Nephron progenitor cell (in vitro differentiated cells): ENCODE results near the gene EPS15.
A peak's percentile ranks its signal among the peaks of the same experiment; 100 is the strongest.

Experiments
- DNase-seq: peaks from one replicate; pipeline ENCODE4 v3.0.0; 2021
- H3K27ac Mint-ChIP-seq: 2 replicates; pipeline ENCODE4 v1.8.0; 2021; ENCODE audit warnings: mild to moderate bottlenecking, moderate library complexity, mixed read lengths
- H3K27me3 Mint-ChIP-seq: 2 replicates; pipeline ENCODE4 v1.8.0; 2021; ENCODE audit warnings: mild to moderate bottlenecking, low read depth, mixed read lengths; ENCODE audit not compliant: poor library complexity
- H3K36me3 Mint-ChIP-seq: 2 replicates; pipeline ENCODE4 v1.8.0; 2021; ENCODE audit warnings: low read depth, mixed read lengths
- H3K4me1 Mint-ChIP-seq: 2 replicates; pipeline ENCODE4 v1.8.0; 2021; ENCODE audit warnings: mixed read lengths
- H3K4me3 Mint-ChIP-seq: 2 replicates; pipeline ENCODE4 v1.8.0; 2021; ENCODE audit warnings: mild to moderate bottlenecking, moderate library complexity, mixed read lengths
- H3K9me3 Mint-ChIP-seq: 2 replicates; pipeline ENCODE4 v1.8.0; 2021; ENCODE audit warnings: mild to moderate bottlenecking, moderate library complexity, mixed read lengths
- CTCF ChIP-seq: fragments of 200-600 bp; sonication (generic); IDR thresholded peaks from 2 replicates; pipeline ENCODE4 v1.5.0; 2021; ENCODE audit warnings: antibody characterized with exemption

EPS15 gene

GRCh38 chr1:51331206-51332100 lies 187.6 kb downstream of the EPS15 start:
- DNase-seq = no peak
- peaks cover 24% of the 10 kb centered on the region for H3K4me1 Mint-ChIP-seq
- TF ChIP-seq CTCF = no peak
- H3K27ac Mint-ChIP-seq = peak overlapping the region; percentile 20
- peaks cover 28% of the 10 kb centered on the region for H3K27me3 Mint-ChIP-seq
- peak overlapping the region; percentile 84 for H3K4me3 Mint-ChIP-seq
- no peaks in the 10 kb centered on the region for H3K9me3 Mint-ChIP-seq
- no peaks in the 10 kb centered on the region for H3K36me3 Mint-ChIP-seq

DNA sequence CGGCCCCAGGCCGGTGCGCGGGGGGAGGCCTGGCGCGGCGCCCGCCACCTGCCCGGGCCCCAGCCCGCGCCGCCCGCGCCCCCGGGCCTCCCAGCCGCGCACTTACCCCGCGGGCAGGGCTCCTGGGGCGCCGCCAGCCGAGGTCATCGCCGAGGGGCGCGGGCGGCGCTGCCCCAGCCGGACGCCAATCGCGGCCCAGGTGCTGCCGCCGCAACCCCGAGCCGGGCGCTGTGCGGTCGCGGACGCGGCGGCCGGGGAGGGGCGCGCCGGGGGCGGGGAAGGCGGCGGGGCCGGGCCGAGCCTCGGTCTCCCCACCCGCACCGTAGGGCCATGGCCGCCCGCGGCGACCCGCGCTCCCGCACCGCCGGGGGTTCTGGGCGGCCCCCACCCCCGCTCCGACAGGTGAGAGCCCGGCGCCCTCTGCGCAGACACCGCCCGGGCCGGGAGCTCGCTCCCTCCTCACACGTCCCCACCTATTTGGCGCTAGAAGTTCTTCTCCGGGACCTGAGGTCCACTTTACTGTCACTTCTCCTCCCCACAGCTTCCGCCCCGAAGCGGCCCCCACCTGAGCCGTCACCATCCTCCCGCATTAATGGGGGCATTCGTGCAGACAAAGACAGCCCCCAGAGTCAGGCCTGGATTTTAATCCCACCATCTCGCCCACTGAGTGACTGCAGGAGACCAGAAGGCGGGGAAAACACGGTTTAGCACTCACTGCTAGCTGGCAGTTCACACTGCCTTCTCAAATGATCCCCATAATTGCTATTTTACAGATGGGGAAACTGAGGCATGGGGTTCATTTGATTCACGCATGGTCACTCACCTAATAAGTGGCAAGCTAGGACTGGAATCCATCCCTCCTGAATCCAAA lies 188.5 kb downstream of the EPS15 start, which contains the start of gene TTC39A:
Gene TTC39A (minus strand): TSS at position 232 of the 871 bp plus-strand sequence. CDS start 85 bp downstream, at position 147.
- no peaks in the 10 kb centered on the region for H3K9me3 Mint-ChIP-seq
- TF ChIP-seq CTCF = no peak
- peaks cover 33% of the 10 kb centered on the region for H3K4me1 Mint-ChIP-seq
- peaks cover 22% of the 10 kb centered on the region for H3K27me3 Mint-ChIP-seq
- H3K4me3 Mint-ChIP-seq = peak within 1 kb of the TSS; percentile 84
- peak within 1 kb of the TSS; percentile 20 for H3K27ac Mint-ChIP-seq
- DNase-seq = peak; percentile 48
- no peaks in the 10 kb centered on the region for H3K36me3 Mint-ChIP-seq

DNA sequence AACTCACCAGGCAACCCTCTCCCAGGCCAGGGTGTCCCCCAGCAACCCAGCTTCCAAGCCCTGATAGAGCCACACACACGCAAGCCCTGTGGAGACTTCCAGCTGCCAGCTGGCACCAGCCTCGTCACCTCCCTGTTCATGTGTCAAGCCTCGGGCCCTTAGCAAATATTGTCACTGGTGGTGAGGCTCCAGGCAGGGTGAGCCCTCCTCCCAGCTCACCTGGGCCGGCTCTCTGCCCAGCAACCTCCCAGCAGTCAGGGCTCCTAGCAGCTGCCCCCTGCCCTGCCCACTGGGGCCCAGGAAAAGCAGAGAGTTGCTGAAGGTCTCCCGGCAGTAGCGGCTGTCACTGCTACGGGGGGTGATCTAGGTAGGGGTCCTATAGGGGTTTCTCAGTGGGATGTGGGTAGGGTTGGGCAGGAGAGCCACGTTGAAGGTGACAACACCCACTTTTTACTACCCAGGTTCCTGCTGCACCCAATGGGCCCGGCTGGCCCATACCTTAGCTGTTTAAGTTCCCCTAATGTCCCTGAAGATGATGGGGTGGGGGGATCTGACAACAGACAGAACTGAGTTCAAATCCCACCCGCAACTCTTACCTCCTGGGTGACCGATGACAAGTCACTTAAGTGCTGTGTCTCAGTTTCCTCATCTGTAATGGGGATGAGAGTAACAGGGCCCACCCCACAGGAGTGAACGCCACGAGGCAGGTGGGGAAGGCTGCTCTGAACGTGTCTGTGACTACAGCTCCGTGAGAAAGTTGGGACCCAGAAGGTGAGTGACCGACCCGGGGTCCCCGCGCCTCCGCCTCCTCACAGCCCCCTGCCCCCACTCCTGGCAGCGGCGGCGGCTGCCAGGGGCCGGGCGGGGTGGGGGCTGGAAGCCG lies 189.4 kb downstream of the EPS15 start:
- Mint-ChIP-seq H3K4me1 (peaks cover 35% of the 10 kb centered on the region), H3K36me3 (no peaks in the 10 kb centered on the region), H3K9me3 (no peaks in the 10 kb centered on the region), H3K4me3 (peak overlapping the region; percentile 76), H3K27ac (no peak overlapping the region), H3K27me3 (peaks cover 22% of the 10 kb centered on the region)
- TF ChIP-seq CTCF = no peak
- no peak for DNase-seq

DNA sequence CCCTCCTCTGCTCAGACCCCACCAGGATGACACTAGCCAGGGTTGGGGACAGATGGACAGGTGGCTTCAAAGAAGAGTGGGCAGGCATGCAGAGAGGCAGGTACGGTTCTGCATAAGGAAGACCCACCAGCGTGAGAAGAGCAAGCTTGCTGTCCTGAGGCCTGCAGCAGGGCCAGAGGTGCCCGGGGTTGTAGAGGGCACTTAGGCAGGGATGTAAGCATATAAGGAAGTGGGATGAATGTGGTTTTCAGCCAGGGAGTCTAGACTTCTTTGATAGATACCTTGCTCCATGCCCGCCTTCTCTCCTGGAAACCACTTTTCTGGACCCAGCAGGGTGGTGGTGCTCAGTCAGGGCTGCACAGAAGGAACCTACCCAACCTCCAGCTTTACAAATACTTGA lies 190.1 kb downstream of the EPS15 start:
- Mint-ChIP-seq H3K27ac (no peak overlapping the region), H3K4me3 (peak overlapping the region; percentile 66), H3K27me3 (peaks cover 22% of the 10 kb centered on the region), H3K9me3 (no peaks in the 10 kb centered on the region), H3K4me1 (peaks cover 41% of the 10 kb centered on the region), H3K36me3 (no peaks in the 10 kb centered on the region)
- TF ChIP-seq CTCF = no peak
- no peak for DNase-seq

DNA sequence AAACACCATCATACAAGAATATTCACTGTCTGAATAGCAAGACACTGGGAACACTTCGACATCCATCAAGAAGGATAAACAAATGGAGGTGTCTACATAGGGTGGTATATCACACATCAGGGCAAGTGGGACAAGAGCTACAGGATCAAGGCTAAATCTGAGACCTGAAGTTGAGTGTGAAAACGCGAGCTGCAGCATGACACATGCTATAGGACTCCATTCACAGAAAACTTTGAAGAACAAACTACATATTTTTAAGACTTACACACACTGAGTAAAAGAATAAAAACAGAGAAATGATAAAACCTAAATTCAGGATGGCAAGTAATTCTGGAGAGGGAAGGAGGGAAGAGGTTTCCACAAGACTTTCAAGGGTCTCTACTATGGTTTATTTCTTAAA lies 190.8 kb downstream of the EPS15 start:
- no peak overlapping the region for H3K27ac Mint-ChIP-seq
- peak overlapping the region; percentile 66 for H3K4me3 Mint-ChIP-seq
- H3K27me3 Mint-ChIP-seq = peaks cover 22% of the 10 kb centered on the region
- no peak for TF ChIP-seq CTCF
- DNase-seq = no peak
- H3K9me3 Mint-ChIP-seq = no peaks in the 10 kb centered on the region
- H3K4me1 Mint-ChIP-seq = peaks cover 41% of the 10 kb centered on the region
- no peaks in the 10 kb centered on the region for H3K36me3 Mint-ChIP-seq
